Measurements from ENCODE around the gene DNTTIP2.
"Not testable (repeated sequence)": the region's sequence is repeated elsewhere in the genome, so short reads cannot be mapped to it uniquely, and the experiment has no call there.

DNTTIP2 gene

GRCh38 chr1:93840956-93841482, 38.0 kb downstream of the DNTTIP2 start:
- no peak for TF ChIP-seq CTCF (IDR thresholded peaks at IDR 0.05; ENCODE audit: borderline replicate concordance, insufficient read depth, low read depth, low read length)
- H3K4me3 ChIP-seq (ENCODE audit: low read depth, low read length) = no peak overlapping the region

GRCh38 chr1:93839753-93840152, 39.3 kb downstream of the DNTTIP2 start:
- no peak for TF ChIP-seq CTCF (IDR thresholded peaks at IDR 0.05; ENCODE audit: borderline replicate concordance, insufficient read depth, low read depth, low read length)
- H3K4me3 ChIP-seq (ENCODE audit: low read depth, low read length) = no peak overlapping the region

- no peak for TF ChIP-seq CTCF (IDR thresholded peaks at IDR 0.05; ENCODE audit: borderline replicate concordance, insufficient read depth, low read depth, low read length)
These were observed 39.7 kb downstream of the DNTTIP2 start for GRCh38 chr1:93839307-93839706.

GRCh38 chr1:93837961-93838360, 41.0 kb downstream of the DNTTIP2 start:
- TF ChIP-seq CTCF (IDR thresholded peaks at IDR 0.05; ENCODE audit: borderline replicate concordance, insufficient read depth, low read depth, low read length) = no peak
- no peak overlapping the region for H3K4me3 ChIP-seq (ENCODE audit: low read depth, low read length)

More at GRCh38 chr1:93839307-93839706, 39.7 kb downstream of the DNTTIP2 start:
- no peak overlapping the region for H3K4me3 ChIP-seq (ENCODE audit: low read depth, low read length)

GRCh38 chr1:93833293-93833692, 45.7 kb downstream of the DNTTIP2 start:
- not testable (repeated sequence) for H3K4me3 ChIP-seq (ENCODE audit: low read depth, low read length)

GRCh38 chr1:93829061-93829460, 49.9 kb downstream of the DNTTIP2 start:
- TF ChIP-seq CTCF (IDR thresholded peaks at IDR 0.05; ENCODE audit: borderline replicate concordance, insufficient read depth, low read depth, low read length) = no peak
- no peak overlapping the region for H3K4me3 ChIP-seq (ENCODE audit: low read depth, low read length)

- TF ChIP-seq CTCF (IDR thresholded peaks at IDR 0.05; ENCODE audit: borderline replicate concordance, insufficient read depth, low read depth, low read length) = no peak
- no peak overlapping the region for H3K4me3 ChIP-seq (ENCODE audit: low read depth, low read length)
These were observed 50.6 kb downstream of the DNTTIP2 start for GRCh38 chr1:93828367-93828755.
